SU-DHL-6 (cell line): Measurements from ENCODE around the gene HNF4A.

ENCODE experiments used
- CTCF ChIP-seq: fragments of 200-600 bp; sonication (generic); IDR thresholded peaks from one replicate; pipeline ENCODE4 v1.5.1; 2017; ENCODE audit warnings: antibody characterized with exemption, mild to moderate bottlenecking, low read length, moderate library complexity; ENCODE audit not compliant: insufficient read depth, poor library complexity, severe bottlenecking
- EZH2phosphoT487 ChIP-seq: fragments of 200-600 bp; sonication (generic), shearing (Covaris generic); conservative IDR thresholded peaks from 2 replicates; pipeline ENCODE4 v1.6.1; 2018; ENCODE audit warnings: mild to moderate bottlenecking, antibody characterized with exemption, low read length, moderate library complexity, mixed read lengths

GRCh38 chr20:44400970-44401769 is 45.7 kb downstream of the HNF4A start:
- TF ChIP-seq CTCF (no peak), EZH2phosphoT487 (no peak)
